AG04450 (cell line): ENCODE data around the gene NHP2. TPM values are rescaled to one million over a fixed set of nuclear protein-coding genes. Genes with fewer than 3 reads are reported as not detected.
A peak's percentile ranks its signal among the peaks of the same experiment; 100 is the strongest.

ENCODE experiments used
- CTCF ChIA-PET: fragments of 300-600, 350-600 bp; formaldehyde crosslinking; extraction: SDS; loops from one replicate; lab custom pipeline; 2022; ENCODE audit warnings: antibody characterized with exemption, inconsistent platforms; lab: Charles Lee
- POLR2A ChIA-PET: fragments of 350-600 bp; formaldehyde crosslinking; extraction: SDS; loops from one replicate; lab custom pipeline; 2021; ENCODE audit warnings: antibody characterized with exemption, inconsistent platforms; lab: Yijun Ruan, JAX
- DNase-seq: peaks from one replicate; pipeline ENCODE4 v3.0.0-alpha.2; 2011; ENCODE audit warnings: low read depth, low spot score
- H3K27ac ChIP-seq: one replicate; pipeline ENCODE4 v1.5.1; 2012; ENCODE audit warnings: low read depth, low read length, control low read depth
- H3K27me3 ChIP-seq: one replicate; pipeline ENCODE4 v1.6.0; 2012; ENCODE audit warnings: low read length; ENCODE audit not compliant: control insufficient read depth, insufficient read depth
- H3K4me3 ChIP-seq: 2 replicates; pipeline ENCODE4 v1.5.1; 2011; ENCODE audit warnings: mild to moderate bottlenecking, low read depth, low read length, control low read depth
- H3K9me3 ChIP-seq: 2 replicates; pipeline ENCODE4 v1.5.1; 2012; ENCODE audit warnings: low read length; ENCODE audit not compliant: control insufficient read depth, insufficient read depth
- CTCF ChIP-seq: IDR thresholded peaks from 2 replicates; pipeline ENCODE4 v1.5.1; 2011; ENCODE audit warnings: low read depth, low read length, control low read depth, inconsistent platforms
- polyA plus RNA-seq: library from polyadenylated mRNA; depleted of rRNA; stranded (reverse); fragments of >200 nt; gene quantifications from 2 replicates; pipeline ENCODE4 v1.2.3, GENCODE V29; 2011

NHP2 gene
- polyA plus RNA-seq, 1 experiment: 93.1 TPM

DNA sequence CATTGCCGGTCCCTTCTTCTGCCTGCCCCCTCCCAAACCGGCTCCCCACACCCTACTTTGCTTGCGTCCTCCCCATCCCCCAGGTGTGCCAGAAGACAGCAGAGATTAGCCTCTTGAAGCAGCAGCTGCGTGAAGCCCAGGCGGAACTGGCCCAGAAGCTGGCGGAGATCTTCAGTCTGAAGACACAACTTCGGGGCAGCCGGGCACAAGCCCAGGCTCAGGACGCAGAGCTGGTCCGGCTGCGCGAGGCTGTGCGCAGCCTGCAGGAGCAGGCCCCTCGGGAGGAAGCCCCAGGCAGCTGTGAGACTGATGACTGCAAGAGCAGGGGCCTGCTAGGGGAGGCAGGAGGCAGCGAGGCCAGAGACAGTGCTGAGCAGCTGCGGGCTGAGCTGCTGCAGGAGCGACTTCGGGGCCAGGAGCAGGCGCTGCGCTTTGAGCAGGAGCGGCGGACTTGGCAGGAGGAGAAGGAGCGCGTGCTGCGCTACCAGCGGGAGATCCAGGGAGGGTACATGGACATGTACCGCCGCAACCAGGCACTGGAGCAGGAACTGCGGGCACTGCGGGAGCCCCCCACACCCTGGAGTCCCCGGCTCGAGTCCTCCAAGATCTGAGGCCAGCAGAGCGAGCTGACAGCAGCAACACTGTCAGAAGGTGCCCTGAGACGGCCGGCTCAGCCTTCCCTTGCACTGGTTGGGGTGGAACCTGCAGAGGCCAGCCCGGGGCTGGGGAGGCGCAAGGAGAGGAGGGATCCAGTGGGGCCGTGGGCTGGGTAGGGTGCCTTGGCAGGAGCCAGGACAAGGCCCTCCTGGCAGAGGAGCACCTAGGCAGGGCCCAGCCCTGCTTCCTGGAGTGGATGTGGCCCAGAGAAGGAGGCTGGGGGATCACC lies 32.1 kb downstream of the NHP2 start:
- POLR2A ChIA-PET: interaction anchor here (1.5 kb wide), 1 partner anchor 44 kb away, joined by 8 read pairs; no protein-coding TSS in a partner anchor
- H3K27ac ChIP-seq: no peak overlapping the region
- CTCF ChIA-PET: interaction anchor here (0.6 to 3.4 kb wide), 10 partner anchors 8 to 63 kb away, joined by 3 to 15 read pairs (median 4); partner anchors contain the start of gene NHP2
- no peak for TF ChIP-seq CTCF
- H3K4me3 ChIP-seq: peak overlapping the region; percentile 43
- H3K27me3 ChIP-seq: peaks cover 22% of the 10 kb centered on the region
- H3K9me3 ChIP-seq: no peaks in the 10 kb centered on the region; the same call in 1 of the 2 replicates
- no peak for DNase-seq

DNA sequence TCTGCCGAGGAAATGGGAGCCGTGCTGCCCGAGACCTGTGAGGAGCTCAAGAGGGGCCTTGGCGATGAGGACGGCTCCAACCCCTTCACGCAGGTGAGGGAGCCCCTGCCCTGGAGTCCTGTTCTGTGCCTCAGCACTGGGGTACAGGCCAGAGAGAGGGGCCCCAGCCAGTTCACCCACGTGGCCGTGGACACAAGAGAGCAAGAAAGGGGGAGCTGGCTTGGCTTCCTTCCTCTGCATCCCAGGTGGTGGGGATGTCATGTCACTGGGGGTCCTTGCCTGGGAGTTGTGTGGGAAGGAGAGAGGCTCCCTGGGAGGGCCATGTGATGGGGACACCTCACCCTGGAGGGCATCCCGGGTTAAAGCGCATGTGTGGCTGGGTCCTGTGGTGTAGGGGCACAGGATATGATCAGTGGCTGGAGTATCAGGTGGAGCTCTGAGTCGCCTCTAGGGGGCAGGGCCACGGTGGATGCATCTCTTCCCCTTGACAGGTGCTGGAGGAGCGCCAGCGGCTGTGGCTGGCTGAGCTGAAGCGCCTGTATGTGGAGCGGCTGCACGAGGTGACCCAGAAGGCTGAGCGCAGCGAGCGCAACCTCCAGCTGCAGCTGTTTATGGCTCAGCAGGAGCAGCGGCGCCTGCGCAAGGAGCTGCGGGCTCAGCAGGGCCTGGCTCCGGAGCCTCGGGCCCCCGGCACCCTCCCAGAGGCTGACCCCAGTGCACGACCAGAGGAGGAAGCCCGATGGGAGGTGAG lies 32.9 kb downstream of the NHP2 start:
- Histone ChIP-seq H3K27ac (no peak overlapping the region), H3K4me3 (peak overlapping the region; percentile 43), H3K27me3 (peaks cover 29% of the 10 kb centered on the region), H3K9me3 (no peaks in the 10 kb centered on the region; the same call in 1 of the 2 replicates)
- CTCF ChIA-PET: interaction anchor here (0.5 to 3.4 kb wide), 11 partner anchors 9 to 64 kb away, joined by 3 to 15 read pairs (median 4); partner anchors contain the start of gene NHP2
- peak; percentile 52 for TF ChIP-seq CTCF
- peak; percentile 55 for DNase-seq
- POLR2A ChIA-PET: interaction anchor here (0.6 to 1.5 kb wide), 2 partner anchors 43 to 521 kb away, joined by 3 to 8 read pairs; partner anchors contain the start of gene B4GALT7

DNA sequence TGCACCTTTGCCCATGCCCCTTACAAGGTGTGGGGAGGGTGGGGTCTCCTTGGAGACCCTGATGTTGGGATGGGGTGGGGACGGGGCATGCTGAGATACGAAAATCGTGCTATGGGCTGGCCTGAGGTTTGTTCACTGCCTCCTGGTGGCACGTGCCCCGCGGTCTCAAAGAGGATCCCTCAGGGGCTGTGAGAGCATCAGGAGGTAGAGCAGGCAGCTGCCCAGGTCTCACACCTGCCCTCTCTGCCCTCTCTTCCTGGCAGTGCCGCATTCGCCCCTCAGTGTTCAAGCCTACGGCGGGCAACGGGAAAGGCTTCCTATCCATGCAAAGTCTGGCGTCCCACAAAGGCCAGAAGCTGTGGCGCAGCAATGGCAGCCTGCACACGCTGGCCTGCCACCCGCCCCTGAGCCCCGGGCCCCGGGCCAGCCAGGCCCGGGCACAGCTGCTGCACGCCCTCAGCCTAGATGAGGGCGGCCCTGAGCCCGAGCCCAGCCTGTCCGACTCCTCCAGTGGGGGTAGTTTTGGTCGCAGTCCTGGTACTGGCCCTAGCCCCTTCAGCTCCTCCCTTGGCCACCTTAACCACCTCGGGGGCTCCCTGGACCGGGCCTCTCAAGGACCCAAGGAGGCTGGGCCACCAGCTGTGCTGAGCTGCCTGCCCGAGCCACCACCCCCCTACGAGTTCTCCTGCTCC lies 33.6 kb downstream of the NHP2 start:
- TF ChIP-seq CTCF: no peak
- no peak for DNase-seq
- Histone ChIP-seq H3K4me3 (no peak overlapping the region), H3K27me3 (peaks cover 37% of the 10 kb centered on the region), H3K9me3 (no peaks in the 10 kb centered on the region; the same call in 1 of the 2 replicates), H3K27ac (no peak overlapping the region)
- ChIA-PET POLR2A (interaction anchor here (0.5 to 0.6 kb wide), 2 partner anchors 520 to 528 kb away, joined by 3 to 4 read pairs; partner anchors contain the start of genes B4GALT7 and TMED9), CTCF (interaction anchor here (0.5 to 3.4 kb wide), 9 partner anchors 9 to 65 kb away, joined by 3 to 15 read pairs (median 4); partner anchors contain the start of gene NHP2)

DNA sequence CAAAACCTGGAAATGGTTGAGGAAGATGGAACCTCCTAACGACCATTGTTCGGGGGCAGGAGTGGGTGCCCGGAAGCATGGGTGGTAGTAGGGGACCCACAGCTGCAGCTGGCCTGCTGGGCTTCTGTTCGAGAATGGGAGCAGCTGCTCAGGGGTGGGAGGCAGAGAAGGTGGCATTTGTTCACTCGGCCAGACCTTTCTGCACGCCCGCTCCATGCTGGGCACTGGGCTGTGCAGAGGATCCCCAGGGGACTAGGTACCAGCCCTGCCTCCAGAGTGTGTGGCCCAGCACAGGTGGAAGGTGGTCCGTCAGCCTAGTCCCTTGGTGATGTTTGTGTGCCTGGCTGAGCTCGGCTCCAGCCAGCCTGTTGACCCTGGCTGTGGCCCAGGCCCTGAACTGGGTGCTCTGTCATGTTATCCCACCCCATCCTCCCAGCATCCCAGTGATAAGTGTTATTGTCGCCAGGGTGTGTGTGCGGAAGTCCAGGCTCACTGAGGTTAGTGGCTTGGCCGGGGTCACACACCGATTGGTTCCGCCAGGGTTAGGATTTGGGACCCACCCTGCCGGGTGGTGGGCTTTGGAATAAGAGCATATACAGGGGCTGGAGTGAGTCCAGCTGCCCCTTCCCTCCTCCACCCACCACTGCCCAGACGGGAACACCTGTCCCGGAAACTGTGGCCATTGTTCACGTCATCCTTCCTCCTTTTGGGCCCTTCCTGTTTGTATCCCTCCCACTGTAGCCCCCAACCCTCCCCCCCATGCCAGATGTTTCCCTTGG lies 35.6 kb downstream of the NHP2 start:
- Histone ChIP-seq H3K27ac (no peak overlapping the region), H3K9me3 (no peaks in the 10 kb centered on the region; the same call in 1 of the 2 replicates), H3K27me3 (peaks cover 47% of the 10 kb centered on the region), H3K4me3 (no peak overlapping the region)
- no peak for TF ChIP-seq CTCF
- no peak for DNase-seq
- ChIA-PET POLR2A (interaction anchor here (0.6 to 0.7 kb wide), 2 partner anchors 47 to 1796 kb away, joined by 4 read pairs; no protein-coding TSS in a partner anchor), CTCF (interaction anchor here (0.7 kb wide), 1 partner anchor 12 kb away, joined by 3 read pairs; no protein-coding TSS in a partner anchor)
